Stomach (tissue), 9 donors: ENCODE measurements around the gene COL25A1. TPM values are rescaled to one million over a fixed set of nuclear protein-coding genes. Genes with fewer than 3 reads are reported as not detected.

Experiments used
- DNase-seq, 2 donors: peaks; one replicate each; pipeline versions ENCODE4 v3.0.0 to v3.0.0-alpha.2; 2013 to 2019
- H3K27ac ChIP-seq, 5 donors: fragments of 200-600 bp in 4 of 5; sonication (generic) in 4 of 5; one replicate each; pipeline ENCODE4 v1.5.1; 2013 to 2019; ENCODE audit warnings: mild to moderate bottlenecking in 1 of 5, moderate library complexity in 1 of 5
- H3K27me3 ChIP-seq, 3 donors: fragments of 200-600 bp; sonication (generic); one replicate each; pipeline ENCODE4 v1.5.1; 2017 to 2019; ENCODE audit warnings: mixed run types in 1 of 3
- H3K36me3 ChIP-seq, 4 donors: fragments of 200-600 bp; sonication (generic); 1 replicate in 3 of 4; 2 replicates in 1 of 4; pipeline ENCODE4 v1.5.1; 2016 to 2019
- H3K4me1 ChIP-seq, 4 donors: fragments of 200-600 bp; sonication (generic); one replicate each; pipeline ENCODE4 v1.5.1; 2016 to 2019
- H3K4me3 ChIP-seq, 4 donors: fragments of 200-600 bp; sonication (generic) in 3 of 4; one replicate each; pipeline ENCODE4 v1.5.1; 2016 to 2019; ENCODE audit warnings: mild to moderate bottlenecking in 1 of 4
- H3K9me3 ChIP-seq, 4 donors: fragments of 200-600 bp; sonication (generic); one replicate each; pipeline ENCODE4 v1.5.1; 2016 to 2019
- CTCF ChIP-seq, 7 experiments: fragments of 450-650 bp in 4 of 7; fragments of 200-600 bp in 3 of 7; sonication (generic) in 3 of 7; IDR thresholded peaks; one replicate each; pipeline ENCODE4 v1.5.1; 2016 to 2019; ENCODE audit warnings: antibody characterized with exemption in 7 of 7, control low read depth in 2 of 7, mild to moderate bottlenecking in 1 of 7
- EP300 ChIP-seq: sonication (generic); formaldehyde crosslinking; IDR thresholded peaks from one replicate; pipeline ENCODE4 v1.6.1; 2017; ENCODE audit warnings: antibody characterized with exemption
- POLR2A ChIP-seq, 4 donors: fragments of 450-650 bp; IDR thresholded peaks; one replicate each; pipeline ENCODE4 v1.6.1; 2016; ENCODE audit warnings: antibody characterized with exemption in 4 of 4, control low read depth in 2 of 4, mild to moderate bottlenecking in 1 of 4, moderate library complexity in 1 of 4
- POLR2AphosphoS5 ChIP-seq, 3 donors: sonication (generic); formaldehyde crosslinking; IDR thresholded peaks; one replicate each; pipeline ENCODE4 v1.6.1; 2016; ENCODE audit warnings: antibody characterized with exemption in 3 of 3
- WGBS, 5 donors: extraction: QIAGEN DNeasy Blood & Tissue Kit in 3 of 5; methylation state at CpG; one replicate each; pipeline versions ENCODE4 v1.1.5 to v1.1.7; 2013 to 2018; 5-methylcytosine and 5-hydroxymethylcytosine counted together
- intact Hi-C: fragments of 100-400 bp; cut with DNase I; formaldehyde crosslinking; loops from one replicate; pipeline ENCODE4 v1.15.1; 2023; ENCODE audit warnings: low total_unique reads
- polyA plus RNA-seq, 3 donors: library from polyadenylated mRNA; stranded (reverse); fragments of 200-250 nt; gene quantifications; one replicate each; pipeline ENCODE4 v1.2.3, GENCODE V29; 2013
- total RNA-seq, 5 donors: library from RNA; depleted of rRNA; stranded (reverse); fragments of >200 nt; gene quantifications; one replicate each; pipeline versions ENCODE4 v1.1.0 to v1.2.3, GENCODE V29; 2014 to 2016
- donor health status: healthy with polysubstance abuse.
- donor health status: Bipolar disorder and iron deficiency.
- donor health status: healthy.

COL25A1 gene
- total and polyA plus RNA-seq, 8 donors = 0.10 to 4.1 (median 1.5) TPM; not detected in 5

GRCh38 chr4:108766058-108766457 is 536.4 kb downstream of the COL25A1 start:
- no peak for TF ChIP-seq EP300
- TF ChIP-seq POLR2AphosphoS5 (IDR thresholded peaks at IDR 0.05) = no peak
- TF ChIP-seq POLR2A (IDR thresholded peaks at IDR 0.05) = no peak
- no peak for TF ChIP-seq CTCF (IDR thresholded peaks at IDR 0.05)
- H3K27me3 ChIP-seq = peaks cover 0 to 33% (median 21%) of the 10 kb centered on the region in 3 donors
- H3K4me3 ChIP-seq = no peak overlapping the region
- no peak overlapping the region for H3K27ac ChIP-seq
- peaks cover 11 to 17% (median 15%) of the 10 kb centered on the region in 4 donors for H3K4me1 ChIP-seq
- WGBS, 5 donors = 74 to 82% (median 76%) methylated on average over 3 of the region's 3 CpGs
- no peak for DNase-seq
- intact Hi-C loops = no loop called here
- H3K36me3 ChIP-seq = no peaks in the 10 kb centered on the region
- H3K9me3 ChIP-seq = no peaks in the 10 kb centered on the region

- WGBS, 5 donors = 81 to 94% (median 85%) methylated on average over 4 of the region's 4 CpGs
- Histone ChIP-seq H3K27ac (no peak overlapping the region), H3K4me3 (no peak overlapping the region), H3K9me3 (no peaks in the 10 kb centered on the region), H3K36me3 (no peaks in the 10 kb centered on the region), H3K4me1 (peaks cover 11 to 17% (median 15%) of the 10 kb centered on the region in 4 donors), H3K27me3 (peaks cover 0 to 41% (median 21%) of the 10 kb centered on the region in 3 donors)
- TF ChIP-seq POLR2AphosphoS5 (IDR thresholded peaks at IDR 0.05) (no peak), POLR2A (IDR thresholded peaks at IDR 0.05) (no peak), CTCF (IDR thresholded peaks at IDR 0.05) (no peak), EP300 (no peak)
- intact Hi-C loops = no loop called here
- no peak for DNase-seq
Observed at GRCh38 chr4:108763986-108764385, 538.5 kb downstream of the COL25A1 start.

- Histone ChIP-seq H3K9me3 (no peaks in the 10 kb centered on the region), H3K36me3 (no peaks in the 10 kb centered on the region), H3K4me1 (peaks cover 11 to 17% (median 15%) of the 10 kb centered on the region in 4 donors), H3K27me3 (peaks cover 0 to 48% (median 21%) of the 10 kb centered on the region in 3 donors), H3K4me3 (peak overlapping the region; percentile 49 to 68 (median 52)), H3K27ac (peak overlapping the region in 2 of 5 donors; percentile 28 to 43)
- intact Hi-C loops = no loop called here
- DNase-seq = no peak
- WGBS, 5 donors = 13 to 28% (median 18%) methylated on average over 11 of the region's 11 CpGs
- no peak for TF ChIP-seq EP300
- no peak for TF ChIP-seq POLR2A (IDR thresholded peaks at IDR 0.05)
- no peak for TF ChIP-seq CTCF (IDR thresholded peaks at IDR 0.05)
- no peak for TF ChIP-seq POLR2AphosphoS5 (IDR thresholded peaks at IDR 0.05)
Observed at GRCh38 chr4:108763226-108763593, 539.2 kb downstream of the COL25A1 start.

- Histone ChIP-seq H3K27me3 (peaks cover 0 to 48% (median 21%) of the 10 kb centered on the region in 3 donors), H3K4me3 (peak within 1 kb of the TSS; percentile 49 to 68 (median 52)), H3K27ac (peak within 1 kb of the TSS in 3 of 5 donors; percentile 28 to 43 (median 30)), H3K4me1 (peaks cover 11 to 17% (median 15%) of the 10 kb centered on the region in 4 donors), H3K36me3 (no peaks in the 10 kb centered on the region), H3K9me3 (no peaks in the 10 kb centered on the region)
- intact Hi-C loops = no loop called here
- WGBS, 5 donors = 1 to 2% (median 1%) methylated on average over 46 to 61 of the region's 61 CpGs
- TF ChIP-seq POLR2AphosphoS5 (IDR thresholded peaks at IDR 0.05) (no peak), CTCF (IDR thresholded peaks at IDR 0.05) (peak in 1 of 7 experiments; percentile 6)
- peak; percentile 31 to 69 for DNase-seq
Observed at GRCh38 chr4:108762559-108763225, 539.8 kb downstream of the COL25A1 start, which contains the start of gene ETNPPL. TSS of gene ETNPPL (minus strand) at chr4:108763053. CDS start at chr4:108762898, 155 bp downstream.

Other genes starting within 250 kb of the COL25A1 start
- gene SEC24B, start 131.2 kb upstream of the COL25A1 start, total RNA-seq = 10 to 100 TPM in 4 of 5 donors, 1 to 10 TPM in 1; 2.3 to 56.0 (median 26.3) TPM
- 10 to 100 TPM in 1 of 3 donors, 1 to 10 TPM in 2; 5.4 to 10.2 (median 6.3) TPM for gene SEC24B, start 131.2 kb upstream of the COL25A1 start, polyA plus RNA-seq